H1 (cell line): ENCODE data around the gene ATAD5. TPM values are rescaled to one million over a fixed set of nuclear protein-coding genes. Genes with fewer than 3 reads are reported as not detected.

Source experiments
- BACH1 ChIP-seq: IDR thresholded peaks from 2 replicates; pipeline ENCODE4 v1.6.1; 2012; ENCODE audit warnings: low read length, improper control_type of control experiment
- EP300 ChIP-seq, 2 experiments: IDR thresholded peaks; 1 replicate in 1 of 2; 2 replicates in 1 of 2; pipeline ENCODE4 v1.6.1; 2011 to 2012; ENCODE audit warnings: low read depth in 2 of 2, low read length in 2 of 2, mild to moderate bottlenecking in 2 of 2, borderline replicate concordance in 1 of 2, inconsistent platforms in 1 of 2, moderate library complexity in 1 of 2
- GTF2F1 ChIP-seq: IDR thresholded peaks from 2 replicates; pipeline ENCODE4 v1.6.1; 2012; ENCODE audit warnings: low read depth, low read length, improper control_type of control experiment, borderline replicate concordance
- HDAC2 ChIP-seq, 2 experiments: fragments of 300-600 bp in 1 of 2; sonication (generic) in 1 of 2; IDR thresholded peaks; 2 replicates each; pipeline ENCODE4 v1.6.1; 2011 to 2012; ENCODE audit warnings: low read depth in 2 of 2, low read length in 2 of 2, mild to moderate bottlenecking in 2 of 2, moderate library complexity in 2 of 2, borderline replicate concordance in 1 of 2, inconsistent platforms in 1 of 2
- KDM1A ChIP-seq: fragments of 200-600, 300-600 bp; sonication (generic); IDR thresholded peaks from 2 replicates; pipeline ENCODE4 v1.7.1; 2016; ENCODE audit warnings: mild to moderate bottlenecking, low read length, borderline replicate concordance
- KDM4A ChIP-seq: IDR thresholded peaks from one replicate; pipeline ENCODE4 v1.7.1; 2012; ENCODE audit warnings: low read depth, mild to moderate bottlenecking, moderate library complexity, low read length, inconsistent platforms; ENCODE audit not compliant: severe bottlenecking
- MAFK ChIP-seq: IDR thresholded peaks from 2 replicates; pipeline ENCODE4 v1.6.1; 2012; ENCODE audit warnings: low read depth, mild to moderate bottlenecking, improper control_type of control experiment, low read length
- NRF1 ChIP-seq: IDR thresholded peaks from 2 replicates; pipeline ENCODE4 v1.6.1; 2011; ENCODE audit warnings: mild to moderate bottlenecking, low read depth, low read length, improper control_type of control experiment
- PHF8 ChIP-seq: fragments of 200-600 bp; sonication (generic); conservative IDR thresholded peaks from 2 replicates; pipeline ENCODE4 v1.7.1; 2012; ENCODE audit warnings: low read depth, mild to moderate bottlenecking, inconsistent platforms, low read length, moderate library complexity
- POLR2A ChIP-seq, 2 experiments: IDR thresholded peaks; 1 replicate in 1 of 2; 2 replicates in 1 of 2; pipeline ENCODE4 v1.6.1; 2011; ENCODE audit warnings: low read depth in 2 of 2, low read length in 2 of 2, mild to moderate bottlenecking in 2 of 2; ENCODE audit errors: control extremely low read depth in 1 of 2
- POLR2AphosphoS5 ChIP-seq: IDR thresholded peaks from 2 replicates; pipeline ENCODE4 v1.6.1; 2011; ENCODE audit warnings: low read depth, low read length
- RAD21 ChIP-seq, 2 experiments: IDR thresholded peaks in 1 of 2; conservative IDR thresholded peaks in 1 of 2; 2 replicates each; pipeline ENCODE4 v1.6.1; 2011; ENCODE audit warnings: low read depth in 2 of 2, low read length in 2 of 2, improper control_type of control experiment in 1 of 2, inconsistent platforms in 1 of 2, mild to moderate bottlenecking in 1 of 2, moderate library complexity in 1 of 2
- RFX5 ChIP-seq: IDR thresholded peaks from 2 replicates; pipeline ENCODE4 v1.6.1; 2011; ENCODE audit warnings: low read depth, low read length, improper control_type of control experiment, borderline replicate concordance
- SIRT6 ChIP-seq: IDR thresholded peaks from one replicate; pipeline ENCODE4 v1.7.1; 2012; ENCODE audit warnings: low read length, inconsistent platforms
- SP1 ChIP-seq: IDR thresholded peaks from 2 replicates; pipeline ENCODE4 v1.6.1; 2011; ENCODE audit warnings: low read depth, low read length
- TAF7 ChIP-seq: optimal IDR thresholded peaks from 2 replicates; pipeline ENCODE3; 2011; ENCODE audit warnings: low read depth, mild to moderate bottlenecking, inconsistent platforms, low read length, moderate library complexity, borderline replicate concordance
- TBP ChIP-seq: IDR thresholded peaks from 2 replicates; pipeline ENCODE4 v1.6.1; 2011; ENCODE audit warnings: low read depth, low read length, improper control_type of control experiment
- polyA plus RNA-seq, 7 experiments: library from polyadenylated mRNA; depleted of rRNA in 3 of 7; stranded (reverse) in 5 of 7; unstranded in 2 of 7; fragments of >200 nt in 5 of 7; fragments of 200-250 nt in 2 of 7; gene quantifications; 1 replicate in 5 of 7; 2 replicates in 1 of 7; 4 replicates in 1 of 7; pipeline versions ENCODE4 v1.2.1 to v1.2.3, GENCODE V29; 2011 to 2013; ENCODE audit warnings: missing spikeins in 2 of 7, mixed read lengths in 2 of 7
- total RNA-seq: library from RNA; stranded (reverse); fragmentation: NEBNext Ultra II Directional; extraction: Animal tissue kit (Norgen Biotek cat#: 25700); gene quantifications from 2 replicates; pipeline ENCODE4 v1.2.1, GENCODE V29; 2021
- TF ChIP-seq, protein P1 (sequence below): IDR thresholded peaks from 2 replicates; pipeline ENCODE4 v1.6.1; 2012; ENCODE audit warnings: inconsistent platforms
- TF ChIP-seq, protein P2 (sequence below): IDR thresholded peaks from 2 replicates; pipeline ENCODE4 v1.6.1; 2011; ENCODE audit warnings: low read depth, mild to moderate bottlenecking, low read length; ENCODE audit not compliant: insufficient read depth

Gene ATAD5
- total and polyA plus RNA-seq, 2 of the 8 experiments (the other 6 are each of a cell fraction or from before 2014, with no cell fraction given), result 3.5 to 30.0 TPM

DNA sequence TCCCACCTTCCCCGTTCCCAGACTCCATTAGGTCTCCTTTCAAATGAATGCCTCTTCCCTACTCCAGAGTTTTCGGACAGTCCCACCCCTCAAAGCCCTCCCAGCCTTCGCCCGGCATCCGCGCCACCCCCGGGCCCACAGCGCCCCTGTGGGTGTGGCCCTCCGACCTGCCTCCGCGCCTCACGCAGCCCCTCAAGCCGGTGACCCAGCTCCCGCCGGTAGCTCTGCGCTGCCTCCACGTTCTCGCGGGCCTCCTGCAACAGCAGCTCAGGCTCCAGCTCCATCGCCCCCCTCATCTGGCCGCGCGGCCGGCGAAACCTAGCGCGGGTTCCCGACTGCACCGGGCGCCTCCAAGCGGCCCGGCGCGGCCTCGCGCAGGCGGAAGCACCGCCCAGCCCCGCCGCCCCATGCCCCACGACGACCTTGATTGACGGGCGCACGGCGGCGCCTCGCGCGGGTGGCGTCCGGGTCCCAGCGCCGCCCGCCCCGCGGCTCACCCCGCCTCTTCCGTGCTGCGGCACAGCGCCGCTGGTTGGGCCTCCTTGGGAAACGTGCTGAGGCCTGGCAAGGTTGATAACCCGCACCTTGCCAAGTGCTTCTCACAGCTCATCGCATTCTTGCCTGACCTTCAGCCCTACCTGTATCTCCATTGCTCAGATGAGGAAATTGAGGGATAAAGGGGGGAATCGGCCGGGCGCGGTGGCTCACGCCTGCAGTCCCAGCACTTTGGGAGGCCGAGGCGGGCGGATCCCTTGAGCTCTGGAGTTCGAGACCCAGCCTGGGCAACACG is 7.2 kb upstream of the ATAD5 start, which contains the start of gene CRLF3 (continued):
- TF ChIP-seq POLR2A (IDR thresholded peaks at IDR 0.05; ENCODE audit: control extremely low read depth in 1 of 2, low read depth in 2 of 2, low read length in 2 of 2) (peak; percentile 84 to 90), GTF2F1 (no peak), SP1 (0 out of 2 replicates have a peak, but pooled peaks have one; percentile 57), HDAC2 (IDR thresholded peaks at IDR 0.05; ENCODE audit: borderline replicate concordance in 1 of 2, low read depth in 2 of 2, low read length in 2 of 2) (peak in 1 of 2 experiments; percentile 90; a peak in 2 of 4 replicates), NRF1 (no peak), SIRT6 (no peak), RAD21 (IDR thresholded peaks at IDR 0.05 in 1 of 2, conservative IDR thresholded peaks at IDR 0.05 in 1 of 2; ENCODE audit: low read depth in 2 of 2, low read length in 2 of 2) (peak; percentile 17 to 50; a peak in 3 of 4 replicates), KDM1A (peak; percentile 68; the same call in 1 of the 2 replicates), TAF7 (peak; percentile 84), POLR2AphosphoS5 (peak; percentile 82), EP300 (IDR thresholded peaks at IDR 0.05; ENCODE audit: borderline replicate concordance in 1 of 2, low read depth in 2 of 2, low read length in 2 of 2) (0 out of 3 replicates have a peak, but pooled peaks of 1 of the 2 experiments have one; percentile 26), MAFK (no peak), BACH1 (no peak), PHF8 (peak; percentile 93), RFX5 (no peak), KDM4A (peak; percentile 66), TBP (peak; percentile 60; the same call in 1 of the 2 replicates)
- TF ChIP-seq, protein P1, sequence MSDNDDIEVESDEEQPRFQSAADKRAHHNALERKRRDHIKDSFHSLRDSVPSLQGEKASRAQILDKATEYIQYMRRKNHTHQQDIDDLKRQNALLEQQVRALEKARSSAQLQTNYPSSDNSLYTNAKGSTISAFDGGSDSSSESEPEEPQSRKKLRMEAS, result peak; percentile 57; the same call in 1 of the 2 replicates
- TF ChIP-seq, protein P2, sequence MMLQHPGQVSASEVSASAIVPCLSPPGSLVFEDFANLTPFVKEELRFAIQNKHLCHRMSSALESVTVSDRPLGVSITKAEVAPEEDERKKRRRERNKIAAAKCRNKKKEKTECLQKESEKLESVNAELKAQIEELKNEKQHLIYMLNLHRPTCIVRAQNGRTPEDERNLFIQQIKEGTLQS, result no peak
- TF ChIP-seq, all 59 proteins: peak for 20
